Measurements from ENCODE around the gene PNISR.

The PNISR gene

GRCh38 chr6:99353126-99353525 lies 72.0 kb downstream of the PNISR start:
- H3K27ac ChIP-seq, result no peak overlapping the region
- TF ChIP-seq CTCF (conservative IDR thresholded peaks at IDR 0.05), result no peak

- no peak for TF ChIP-seq CTCF (conservative IDR thresholded peaks at IDR 0.05)
- H3K27ac ChIP-seq, result peak overlapping the region; percentile 85
Observed at GRCh38 chr6:99350573-99350972, 74.5 kb downstream of the PNISR start.

- peak; percentile 67 for TF ChIP-seq CTCF (conservative IDR thresholded peaks at IDR 0.05)
- H3K27ac ChIP-seq, result peak within 1 kb of the TSS; percentile 85
Observed at GRCh38 chr6:99349171-99350141, 75.7 kb downstream of the PNISR start, which contains the start of gene FAXC. Gene FAXC, minus strand, starts transcription at chr6:99349674. Its CDS starts 302 bp downstream, at chr6:99349372.

GRCh38 chr6:99348288-99349170 lies 76.6 kb downstream of the PNISR start:
- H3K27ac ChIP-seq, result peak overlapping the region; percentile 85
- no peak for TF ChIP-seq CTCF (conservative IDR thresholded peaks at IDR 0.05)
